B cell (primary cell): ENCODE measurements around the gene PTH2. TPM values are rescaled to one million over a fixed set of nuclear protein-coding genes. Genes with fewer than 3 reads are reported as not detected.
A peak's percentile ranks its signal among the peaks of the same experiment; 100 is the strongest.

ENCODE experiments used
- ATAC-seq: fragments of 200-7000 bp; cut with Tn5 transposase; one replicate; pipeline ENCODE4 v1.10.0; 2021; ENCODE audit warnings: low read depth, mild to moderate bottlenecking, moderate number of reproducible peaks, moderate library complexity
- CTCF ChIA-PET: fragments of 350-600 bp; sonication (Branson Sonifier 250); formaldehyde crosslinking; loops from one replicate; lab custom pipeline; 2021; ENCODE audit warnings: antibody characterized with exemption, inconsistent platforms; lab: Charles Lee
- POLR2A ChIA-PET: fragments of 350-600 bp; sonication (Branson Sonifier 250); formaldehyde crosslinking; loops from one replicate; lab custom pipeline; 2021; ENCODE audit warnings: antibody characterized with exemption; lab: Charles Lee
- DNase-seq: peaks from one replicate; pipeline ENCODE4 v3.0.0; 2013
- H2AFZ ChIP-seq: 2 replicates; pipeline ENCODE4 v1.6.1; 2012; ENCODE audit warnings: mild to moderate bottlenecking, low read depth, low read length; ENCODE audit not compliant: insufficient read depth, poor library complexity, severe bottlenecking
- H3K27ac ChIP-seq, 2 donors: 1 replicate in 1 of 2; 2 replicates in 1 of 2; pipeline ENCODE4 v1.5.1; 2012 to 2013; ENCODE audit warnings: low read length in 2 of 2, mild to moderate bottlenecking in 2 of 2, moderate library complexity in 1 of 2
- H3K27me3 ChIP-seq, 4 experiments: fragments of 200-600 bp in 1 of 4; sonication (generic) in 1 of 4; replicated peaks in 1 of 4; 1 replicate in 2 of 4; 2 replicates in 2 of 4; pipeline versions ENCODE4 v1.6.1 to v1.7.0; 2013 to 2016; ENCODE audit warnings: low read length in 3 of 4, mild to moderate bottlenecking in 2 of 4, mixed read lengths in 1 of 4, moderate library complexity in 1 of 4; ENCODE audit not compliant: insufficient read depth in 4 of 4, control insufficient read depth in 3 of 4; ENCODE audit errors: control extremely low read depth in 1 of 4
- H3K36me3 ChIP-seq, 2 experiments: replicated peaks in 1 of 2; 1 replicate in 1 of 2; 2 replicates in 1 of 2; pipeline versions ENCODE4 v1.6.1 to v1.7.1; 2013; ENCODE audit warnings: low read length in 1 of 2; ENCODE audit not compliant: insufficient read depth in 2 of 2, control insufficient read depth in 1 of 2; ENCODE audit errors: control extremely low read depth in 1 of 2, extremely low read depth in 1 of 2
- H3K4me1 ChIP-seq, 2 donors: fragments of 200-600 bp in 1 of 2; sonication (generic) in 1 of 2; 1 replicate in 1 of 2; 2 replicates in 1 of 2; pipeline versions ENCODE4 v1.5.1 to v1.6.1; 2013 to 2017; ENCODE audit warnings: low read length in 2 of 2; ENCODE audit not compliant: control insufficient read depth in 2 of 2, insufficient read depth in 2 of 2
- H3K4me2 ChIP-seq: replicated peaks from 2 replicates; pipeline ENCODE3; 2012; ENCODE audit warnings: mild to moderate bottlenecking, low read depth, low read length; ENCODE audit not compliant: poor library complexity, severe bottlenecking
- H3K4me3 ChIP-seq, 5 experiments: fragments of 200-600 bp in 1 of 5; sonication (generic) in 1 of 5; 1 replicate in 3 of 5; 2 replicates in 2 of 5; pipeline versions ENCODE4 v1.5.1 to v1.7.0; 2011 to 2016; ENCODE audit warnings: low read length in 4 of 5, mild to moderate bottlenecking in 4 of 5, low read depth in 2 of 5, control low read depth in 1 of 5, moderate library complexity in 1 of 5; ENCODE audit not compliant: insufficient read depth in 1 of 5; ENCODE audit errors: control extremely low read depth in 1 of 5, extremely low read depth in 1 of 5
- H3K79me2 ChIP-seq: fragments of 200-600 bp; sonication (generic); one replicate; pipeline ENCODE4 v1.6.0; 2016; ENCODE audit warnings: low read length; ENCODE audit not compliant: control insufficient read depth, insufficient read depth
- H3K9ac ChIP-seq: fragments of 200-600 bp; sonication (generic); 2 replicates; pipeline ENCODE4 v1.6.1; 2017; ENCODE audit warnings: mild to moderate bottlenecking, low read length, moderate library complexity
- H3K9me3 ChIP-seq, 3 donors: one replicate each; pipeline versions ENCODE4 v1.6.1 to v1.7.1; 2013; ENCODE audit warnings: low read length in 2 of 3; ENCODE audit not compliant: control insufficient read depth in 2 of 3, insufficient read depth in 1 of 3; ENCODE audit errors: control extremely low read depth in 1 of 3
- H4K20me1 ChIP-seq: 2 replicates; pipeline ENCODE4 v1.6.0; 2012; ENCODE audit warnings: mild to moderate bottlenecking, low read length; ENCODE audit not compliant: insufficient read depth, control insufficient read depth, poor library complexity, severe bottlenecking
- H3K27ac Mint-ChIP-seq: one replicate; pipeline ENCODE4 v1.8.0; 2021; ENCODE audit warnings: mixed read lengths
- H3K27me3 Mint-ChIP-seq: one replicate; pipeline ENCODE4 v1.8.0; 2021; ENCODE audit warnings: mixed read lengths
- H3K4me1 Mint-ChIP-seq: one replicate; pipeline ENCODE4 v1.8.0; 2021; ENCODE audit warnings: mixed read lengths
- H3K4me3 Mint-ChIP-seq: one replicate; pipeline ENCODE4 v1.8.0; 2021; ENCODE audit warnings: mixed read lengths
- H3K9me3 Mint-ChIP-seq: one replicate; pipeline ENCODE4 v1.8.0; 2022; ENCODE audit warnings: mixed read lengths; ENCODE audit not compliant: insufficient read depth
- EZH2 ChIP-seq: IDR thresholded peaks from 2 replicates; pipeline ENCODE4 v1.6.1; 2012; ENCODE audit warnings: borderline replicate concordance, low read depth, mild to moderate bottlenecking, moderate library complexity, low read length; ENCODE audit not compliant: insufficient read depth, poor library complexity, severe bottlenecking
- WGBS: methylation state at CpG from one replicate; pipeline ENCODE4 v1.1.5; 2013; ENCODE audit warnings: missing lambda C conversion rate; ENCODE audit not compliant: insufficient coverage; 5-methylcytosine and 5-hydroxymethylcytosine counted together
- intact Hi-C: fragments of 100-400 bp; cut with micrococcal nuclease; formaldehyde crosslinking; loops from one replicate; pipeline ENCODE4 v1.10.0; 2022
- polyA plus RNA-seq: library from polyadenylated mRNA; depleted of rRNA; stranded (reverse); fragments of >200 nt; gene quantifications from 2 replicates; pipeline ENCODE4 v1.2.3, GENCODE V29; 2012
- total RNA-seq, 2 donors: library from RNA; stranded (reverse); fragments of 120-200 nt in 1 of 2; gene quantifications; 1 replicate in 1 of 2; 2 replicates in 1 of 2; pipeline versions ENCODE4 v1.2.3 to v1.2.4, GENCODE V29; 2013 to 2022
- TF ChIP-seq, protein P1 (sequence below): fragments of 200-600 bp; IDR thresholded peaks from one replicate; pipeline ENCODE4 v1.8.0; 2022; ENCODE audit warnings: antibody characterized with exemption, mild to moderate bottlenecking

PTH2 gene
- total and polyA plus RNA-seq, 2 donors (not counting 1 experiment from before 2014, with no cell fraction given), result not detected

DNA sequence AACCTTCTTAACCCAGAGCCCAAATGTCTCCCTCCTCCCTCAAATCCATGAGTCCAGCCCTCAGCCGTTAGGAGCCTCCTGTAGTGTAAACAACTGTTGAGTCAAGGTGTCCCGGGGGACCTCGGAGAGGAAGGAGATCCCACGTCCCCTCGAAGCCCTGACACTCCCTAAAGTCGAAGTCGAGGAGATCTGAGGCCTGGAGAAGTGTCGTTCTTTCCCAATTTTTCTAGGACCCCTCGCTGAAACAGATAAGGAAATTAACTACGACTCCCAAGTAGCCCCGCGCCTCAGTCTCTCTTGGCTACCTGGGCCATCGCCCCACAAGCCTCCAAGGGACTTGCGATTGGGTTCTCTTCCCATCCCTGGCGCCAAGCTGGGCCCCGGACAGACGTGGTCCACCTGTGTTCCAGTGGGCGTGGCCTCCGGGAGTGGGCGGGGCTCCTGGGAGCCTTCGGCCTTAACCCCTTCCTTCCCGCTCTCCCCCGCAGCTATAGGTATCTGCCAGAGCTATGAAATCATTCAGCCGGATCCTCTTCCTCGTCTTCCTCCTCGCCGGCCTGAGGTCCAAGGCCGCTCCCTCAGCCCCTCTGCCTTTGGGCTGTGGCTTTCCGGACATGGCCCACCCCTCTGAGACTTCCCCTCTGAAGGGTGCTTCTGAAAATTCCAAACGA, 2.8 kb upstream of the PTH2 start:
- H3K27ac Mint-ChIP-seq, result peak overlapping the region; percentile 28
- no peak for ATAC-seq

More for the DNA sequence above, 2.8 kb upstream of the PTH2 start:
- H3K9ac ChIP-seq, result no peak overlapping the region
- WGBS, result 7% methylated on average over 29 of the region's 30 CpGs
- peak overlapping the region; percentile 52 for H3K4me3 Mint-ChIP-seq
- peak overlapping the region; percentile 31 for H3K4me2 ChIP-seq
- peaks cover 0 to 98% (median 75%) of the 10 kb centered on the region in 4 experiments for H3K27me3 ChIP-seq
- H3K9me3 Mint-ChIP-seq, result no peaks in the 10 kb centered on the region
- DNase-seq, result peak; percentile 43
- H3K4me1 Mint-ChIP-seq, result peaks cover 66% of the 10 kb centered on the region
- intact Hi-C loops, result loop anchor here (2.0 to 5.0 kb wide), 2 partner anchors 17 to 34 kb away; no protein-coding TSS in a partner anchor
- H3K27me3 Mint-ChIP-seq, result peaks cover 84% of the 10 kb centered on the region
- no peak overlapping the region for H3K27ac ChIP-seq
- peaks cover 0 to 48% (median 0%) of the 10 kb centered on the region in 3 donors for H3K9me3 ChIP-seq
- H3K4me3 ChIP-seq, result no peak overlapping the region
- no peaks in the 10 kb centered on the region for H3K36me3 ChIP-seq
- no peaks in the 10 kb centered on the region for H4K20me1 ChIP-seq
- TF ChIP-seq, protein P1, sequence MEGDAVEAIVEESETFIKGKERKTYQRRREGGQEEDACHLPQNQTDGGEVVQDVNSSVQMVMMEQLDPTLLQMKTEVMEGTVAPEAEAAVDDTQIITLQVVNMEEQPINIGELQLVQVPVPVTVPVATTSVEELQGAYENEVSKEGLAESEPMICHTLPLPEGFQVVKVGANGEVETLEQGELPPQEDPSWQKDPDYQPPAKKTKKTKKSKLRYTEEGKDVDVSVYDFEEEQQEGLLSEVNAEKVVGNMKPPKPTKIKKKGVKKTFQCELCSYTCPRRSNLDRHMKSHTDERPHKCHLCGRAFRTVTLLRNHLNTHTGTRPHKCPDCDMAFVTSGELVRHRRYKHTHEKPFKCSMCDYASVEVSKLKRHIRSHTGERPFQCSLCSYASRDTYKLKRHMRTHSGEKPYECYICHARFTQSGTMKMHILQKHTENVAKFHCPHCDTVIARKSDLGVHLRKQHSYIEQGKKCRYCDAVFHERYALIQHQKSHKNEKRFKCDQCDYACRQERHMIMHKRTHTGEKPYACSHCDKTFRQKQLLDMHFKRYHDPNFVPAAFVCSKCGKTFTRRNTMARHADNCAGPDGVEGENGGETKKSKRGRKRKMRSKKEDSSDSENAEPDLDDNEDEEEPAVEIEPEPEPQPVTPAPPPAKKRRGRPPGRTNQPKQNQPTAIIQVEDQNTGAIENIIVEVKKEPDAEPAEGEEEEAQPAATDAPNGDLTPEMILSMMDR, result no peak
- no peak for TF ChIP-seq EZH2
- ChIA-PET POLR2A (interaction anchor here (1.1 kb wide), 1 partner anchor 20 kb away, joined by 9 read pairs; no protein-coding TSS in a partner anchor), CTCF (interaction anchor here (0.6 to 2.2 kb wide), 8 partner anchors 10 to 312 kb away, joined by 3 to 8 read pairs (median 3); partner anchors contain the start of genes ALDH16A1 and LIN7B)
- H3K79me2 ChIP-seq, result no peaks in the 10 kb centered on the region
- peaks cover 60 to 65% of the 10 kb centered on the region in 2 donors for H3K4me1 ChIP-seq
- H2AFZ ChIP-seq, result no peak overlapping the region
